ENCODE data around the gene ITGA4. TPM values are rescaled to one million over a fixed set of nuclear protein-coding genes. Genes with fewer than 3 reads are reported as not detected.

Gene ITGA4
- total RNA-seq, 1 donor from 2014 or later = 7.4 TPM

DNA sequence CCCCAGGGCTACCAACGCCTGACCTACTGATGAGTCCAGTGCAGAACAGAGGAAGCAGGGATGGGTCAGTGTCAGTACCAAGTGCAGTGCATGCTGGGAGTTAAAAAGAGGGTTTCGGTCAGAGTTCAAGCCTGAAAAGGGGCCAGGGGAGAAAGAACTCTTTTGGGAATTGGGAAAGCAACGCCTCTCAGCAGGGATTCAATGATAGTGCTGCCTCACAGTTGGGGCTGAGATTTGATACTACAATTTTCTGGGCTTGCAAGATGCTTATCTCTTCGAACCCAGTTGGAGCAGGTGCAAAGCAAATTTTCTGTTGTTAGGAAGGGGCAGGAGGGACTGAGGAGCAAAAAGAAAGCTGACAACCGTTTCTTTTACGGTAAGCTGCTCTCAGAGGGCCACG is 117.1 kb downstream of the ITGA4 start:
- no peak for DNase-seq (ENCODE audit: low spot score)

DNA sequence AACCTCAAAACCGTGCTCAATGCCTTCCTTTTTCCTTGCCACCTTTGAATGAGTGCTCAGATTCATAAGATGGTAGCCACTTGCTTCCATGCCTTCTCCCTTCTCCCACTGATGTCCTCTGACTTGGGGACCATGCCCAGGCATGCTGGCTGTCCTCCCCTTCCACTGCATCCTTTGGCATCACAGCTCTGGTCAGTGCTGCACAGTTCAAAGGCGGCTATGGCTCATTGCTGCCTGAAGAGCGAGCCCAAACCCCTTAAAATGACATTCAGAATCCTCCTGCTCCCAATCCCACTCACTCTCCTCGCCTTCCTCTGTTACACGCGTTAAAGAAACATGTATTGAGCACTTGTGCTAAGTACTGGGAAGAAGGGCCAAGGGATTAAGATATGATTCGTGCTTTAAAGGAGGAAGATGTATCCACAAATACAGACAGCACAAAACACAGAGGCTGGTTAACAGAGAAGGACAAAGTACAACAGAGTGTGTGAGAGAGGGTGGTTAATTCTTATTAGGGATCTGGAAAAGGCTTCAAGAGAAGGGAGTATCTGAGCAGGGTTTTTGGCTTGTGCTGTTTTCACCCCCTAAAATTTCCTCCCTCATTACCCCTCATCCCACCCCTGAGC is 118.0 kb downstream of the ITGA4 start:
- no peak for DNase-seq (ENCODE audit: low spot score)

DNA sequence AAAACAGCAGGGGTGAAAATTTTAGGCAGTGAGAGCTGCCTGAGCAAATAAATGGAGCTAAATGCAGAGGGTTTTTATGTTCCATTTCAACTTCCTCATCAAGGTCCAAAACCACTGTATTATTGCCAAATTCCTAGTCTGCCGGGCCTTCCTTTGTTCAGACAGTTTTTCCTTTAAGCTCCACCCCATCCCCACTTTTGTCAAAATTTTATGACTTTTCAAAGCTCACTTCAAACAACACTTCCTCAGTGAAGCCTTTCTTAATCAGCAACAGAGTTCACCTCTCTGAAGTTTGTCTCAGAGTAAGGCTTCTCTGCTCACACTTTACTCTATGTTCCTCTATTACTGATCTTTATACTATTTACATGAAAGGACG is 118.5 kb downstream of the ITGA4 start:
- DNase-seq (ENCODE audit: low spot score) = no peak

DNA sequence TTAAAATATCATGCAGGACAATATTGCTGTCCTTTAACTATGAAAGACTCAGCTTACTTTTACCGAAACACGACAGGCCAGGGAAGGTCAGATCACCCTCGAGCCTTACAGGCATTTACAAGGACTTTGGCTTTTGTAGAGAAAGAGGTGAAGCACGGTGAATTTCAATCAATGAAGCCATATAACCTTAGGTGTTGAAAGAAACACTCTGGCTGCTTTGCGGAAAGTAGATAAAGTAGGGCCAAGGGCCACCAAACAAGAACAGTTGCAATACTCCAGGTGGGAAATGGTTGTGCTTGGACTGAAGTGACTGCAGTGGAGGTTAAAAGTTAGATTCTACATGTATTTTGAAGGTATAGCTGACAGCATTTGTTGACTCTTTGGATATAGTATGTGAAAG is 119.2 kb downstream of the ITGA4 start:
- no peak for DNase-seq (ENCODE audit: low spot score)

DNA sequence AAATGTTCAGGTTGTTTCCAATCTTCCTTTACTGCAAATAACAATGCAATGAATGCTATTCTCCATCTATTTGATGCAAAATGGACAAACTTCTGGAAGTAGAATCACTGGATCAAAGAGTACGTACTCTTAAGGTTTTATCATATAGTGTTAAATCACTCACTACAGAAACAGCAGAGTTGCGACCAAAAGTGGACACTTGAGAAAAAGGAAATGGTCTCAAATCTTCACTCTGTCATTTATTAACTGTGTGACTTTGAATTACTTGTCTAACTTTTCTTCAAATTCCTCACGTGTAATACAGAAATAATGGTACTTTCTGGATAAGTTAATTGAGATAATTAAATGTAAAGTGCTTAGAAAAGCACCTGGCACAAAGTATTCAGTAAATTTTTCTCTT is 121.6 kb downstream of the ITGA4 start:
- no peak for DNase-seq (ENCODE audit: low spot score)

DNA sequence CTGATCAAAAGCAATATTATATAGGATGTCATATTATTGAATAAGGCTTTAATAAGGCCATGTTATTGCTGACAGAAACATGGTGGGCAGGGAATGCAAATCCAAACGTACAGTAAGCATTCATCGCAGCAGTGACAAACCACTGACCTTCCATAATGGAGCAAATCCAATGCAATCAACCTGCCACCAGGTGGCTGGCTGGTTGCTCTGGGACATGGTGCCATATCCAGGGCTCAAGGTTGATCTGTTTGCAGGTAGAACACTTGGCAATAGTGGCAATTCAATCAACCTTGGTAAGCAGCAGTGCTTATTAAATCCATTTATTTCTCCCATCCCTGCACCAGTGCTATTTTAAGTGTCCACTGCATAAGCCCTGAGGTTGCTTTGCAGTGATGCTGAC is 124.3 kb downstream of the ITGA4 start:
- DNase-seq (ENCODE audit: low spot score) = no peak

DNA sequence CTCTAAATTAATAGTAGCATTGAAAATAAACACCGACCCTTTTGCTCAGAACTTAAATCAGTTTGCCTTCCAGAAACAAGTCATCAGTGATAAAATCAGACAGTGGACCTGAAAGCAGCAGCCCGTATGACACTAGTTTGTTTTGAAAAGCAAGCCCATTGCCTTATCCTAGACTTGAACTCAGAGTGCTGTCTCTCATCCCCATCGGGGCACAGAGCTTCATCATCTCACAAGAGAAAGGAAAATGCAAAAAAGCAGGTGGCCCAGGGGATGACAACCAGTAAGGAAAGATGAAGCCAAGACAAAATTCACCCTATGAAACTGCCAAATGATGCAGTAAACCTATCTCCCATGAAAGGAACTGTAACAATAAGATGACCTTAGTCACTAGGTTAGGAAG is 128.5 kb downstream of the ITGA4 start:
- no peak for DNase-seq (ENCODE audit: low spot score)

Other genes with a start within 250 kb of the ITGA4 start
- gene CERKL, start 199.7 kb downstream of the ITGA4 start, total RNA-seq = 0.29 TPM
- gene NEUROD1, start 223.1 kb downstream of the ITGA4 start, total RNA-seq = not detected

All from ureter (tissue), 1 donor.